Left renal cortex interstitium (tissue), 4 donors: ENCODE measurements around the gene KCNQ1. TPM values are rescaled to one million over a fixed set of nuclear protein-coding genes. Genes with fewer than 3 reads are reported as not detected.
A peak's percentile ranks its signal among the peaks of the same experiment; 100 is the strongest.

ENCODE experiments used
- DNase-seq, 4 donors: peaks; one replicate each; pipeline ENCODE4 v3.0.0-alpha.2; 2013; ENCODE audit warnings: low read depth in 4 of 4, low spot score in 2 of 4, missing footprints in 1 of 4
- polyA plus RNA-seq, 4 donors: library from polyadenylated mRNA; unstranded; fragments of 120-200 nt; gene quantifications; one replicate each; pipeline ENCODE4 v1.2.1, GENCODE V29; 2013; ENCODE audit not compliant: insufficient read length in 4 of 4

KCNQ1 gene
- polyA plus RNA-seq, 4 donors = 10.4 to 14.8 (median 13.1) TPM

- no peak for DNase-seq
Observed at GRCh38 chr11:2531277-2531986, 86.6 kb downstream of the KCNQ1 start.

- DNase-seq = no peak
Observed at GRCh38 chr11:2531987-2532703, 87.3 kb downstream of the KCNQ1 start.

DNA sequence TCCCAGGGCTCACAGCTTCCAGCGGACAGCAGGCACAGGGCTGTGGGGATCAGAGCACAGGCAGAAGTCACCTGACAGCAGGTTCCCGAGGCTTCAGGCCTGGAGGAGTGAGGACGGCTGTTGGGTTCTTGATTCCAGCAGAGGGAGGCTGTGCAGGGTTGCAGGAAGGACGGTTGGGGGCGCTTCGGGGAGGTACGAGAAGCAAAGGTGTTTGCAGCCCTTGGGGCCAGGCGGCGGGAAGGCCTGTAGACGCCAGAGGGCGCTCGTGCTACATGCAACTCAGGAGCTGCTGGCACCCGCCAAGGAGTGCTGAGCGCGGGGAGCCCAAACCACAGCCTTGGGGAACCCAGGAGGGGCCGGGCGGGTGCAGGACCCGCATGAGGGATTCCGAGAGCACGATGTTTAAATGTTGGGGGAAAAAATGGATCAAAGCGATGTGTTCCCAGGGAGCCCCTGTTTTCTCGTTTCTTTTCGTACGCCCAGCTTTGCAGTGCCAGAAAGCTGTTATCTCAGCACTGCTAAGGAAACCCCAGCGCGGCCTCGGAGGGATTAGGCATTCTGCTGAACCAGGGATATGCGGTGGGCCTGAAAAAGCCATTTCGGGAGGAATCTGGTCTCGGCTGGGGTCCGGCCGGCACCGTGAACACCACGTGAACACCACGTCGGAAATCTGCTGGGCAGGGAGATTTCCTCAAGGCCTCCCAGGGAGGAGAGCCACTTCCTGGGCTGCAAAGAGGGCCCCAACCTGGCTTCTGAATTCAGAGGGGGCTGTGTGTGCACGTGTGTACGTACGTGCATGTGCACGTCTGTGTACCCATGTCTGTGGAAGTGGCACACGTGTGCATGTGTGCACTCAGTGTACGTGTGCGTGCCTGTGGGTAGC, 88.1 kb downstream of the KCNQ1 start:
- DNase-seq = peak; percentile 77 to 83 (median 80)

DNA sequence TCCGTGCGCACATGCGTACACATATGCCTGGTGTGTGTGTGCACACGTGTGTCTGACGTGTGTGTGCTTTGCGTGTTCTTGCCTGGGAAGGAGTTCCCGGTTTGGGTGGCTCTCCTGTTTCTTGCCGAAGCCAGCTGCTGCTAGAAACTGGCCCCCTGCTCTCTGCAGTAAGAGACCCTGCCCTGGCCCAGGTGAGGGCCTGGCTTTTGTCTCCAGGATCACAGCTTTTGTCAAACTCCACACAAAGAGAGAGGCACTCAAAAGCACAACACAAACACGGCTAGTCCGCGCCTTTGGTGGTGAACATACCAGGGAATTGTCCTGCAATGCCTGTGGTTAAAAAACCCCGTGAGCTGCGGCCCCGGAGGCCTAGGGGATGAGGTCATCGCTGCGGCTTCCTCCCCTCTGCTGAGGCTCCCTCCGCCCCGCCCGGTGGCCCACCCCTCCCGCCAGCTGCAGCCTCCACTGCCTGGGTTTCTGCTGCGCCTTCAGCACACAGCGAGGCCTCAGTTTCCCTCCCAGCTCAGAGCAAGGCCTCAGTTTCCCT, 88.9 kb downstream of the KCNQ1 start:
- DNase-seq = peak in 1 of 4 donors; percentile 62

DNA sequence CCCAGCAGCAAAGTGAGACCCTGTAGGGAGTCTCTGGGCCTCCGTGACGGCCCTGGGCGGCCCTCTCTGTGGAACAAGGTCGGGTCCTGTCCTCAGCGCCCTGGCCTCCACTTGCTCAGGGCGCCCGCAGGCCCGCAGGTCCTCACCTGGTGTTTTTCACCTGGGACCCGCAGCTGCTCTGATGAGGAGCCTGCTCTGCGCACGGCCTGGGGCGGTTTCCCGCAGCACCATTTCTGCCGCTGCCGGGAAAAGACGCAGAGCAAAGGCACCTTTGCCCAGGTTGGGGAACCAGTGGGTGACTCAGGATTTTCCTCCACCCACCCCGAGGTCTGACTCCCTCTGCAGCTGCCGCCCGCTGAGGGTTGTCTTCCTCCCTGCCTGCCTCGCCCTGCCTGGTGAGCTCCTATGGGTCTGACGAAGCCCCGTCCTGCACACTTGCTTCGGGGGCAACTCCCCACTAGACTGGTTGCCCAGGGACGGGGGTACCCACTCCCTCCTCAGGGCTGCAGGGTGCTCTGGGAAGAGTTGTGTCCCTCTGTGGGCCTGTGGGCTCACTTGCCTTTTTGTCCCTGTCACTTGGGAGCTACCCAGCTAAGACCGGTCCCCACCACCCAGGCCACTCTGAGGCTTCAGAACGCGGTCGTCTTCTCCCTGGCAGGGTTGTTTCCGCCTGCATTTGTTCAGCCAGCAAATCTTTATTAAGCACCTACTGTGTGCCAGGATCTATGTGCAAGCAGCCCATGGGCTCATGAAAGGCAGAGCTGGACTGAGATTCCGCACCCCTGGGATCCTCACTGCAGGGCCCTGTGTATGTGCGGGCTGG, 89.5 kb downstream of the KCNQ1 start:
- no peak for DNase-seq

GRCh38 chr11:2534957-2535672, 90.3 kb downstream of the KCNQ1 start:
- DNase-seq = no peak

- DNase-seq = no peak
Observed at GRCh38 chr11:2535673-2536439, 91.0 kb downstream of the KCNQ1 start.

DNA sequence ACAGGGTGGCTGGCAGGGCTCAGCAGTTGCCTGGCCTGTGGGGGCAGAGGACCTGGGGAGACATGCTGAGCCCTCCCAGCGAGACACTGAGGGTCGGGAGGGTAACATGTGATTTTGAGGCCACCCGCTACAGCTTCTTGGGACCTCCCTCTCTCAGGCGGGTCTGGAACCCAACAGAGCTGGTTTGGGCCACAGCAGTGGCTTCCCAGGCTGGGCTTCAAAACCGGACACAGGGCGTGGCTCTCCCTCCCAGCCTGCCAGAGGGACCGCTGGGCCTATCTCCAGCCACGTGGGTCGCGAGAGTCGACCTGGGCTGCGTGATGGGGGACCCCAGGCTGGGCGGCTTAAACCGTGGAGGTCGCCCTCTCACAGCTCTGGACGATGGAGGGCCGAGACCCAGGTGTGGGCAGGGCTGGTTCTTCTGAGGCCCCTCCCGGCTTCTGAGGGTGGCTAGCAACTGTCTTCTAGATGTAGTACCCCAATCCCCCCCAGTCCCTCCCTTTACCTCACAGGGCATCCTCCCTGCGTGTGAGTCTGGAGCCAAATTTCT, 91.7 kb downstream of the KCNQ1 start:
- DNase-seq = no peak

DNA sequence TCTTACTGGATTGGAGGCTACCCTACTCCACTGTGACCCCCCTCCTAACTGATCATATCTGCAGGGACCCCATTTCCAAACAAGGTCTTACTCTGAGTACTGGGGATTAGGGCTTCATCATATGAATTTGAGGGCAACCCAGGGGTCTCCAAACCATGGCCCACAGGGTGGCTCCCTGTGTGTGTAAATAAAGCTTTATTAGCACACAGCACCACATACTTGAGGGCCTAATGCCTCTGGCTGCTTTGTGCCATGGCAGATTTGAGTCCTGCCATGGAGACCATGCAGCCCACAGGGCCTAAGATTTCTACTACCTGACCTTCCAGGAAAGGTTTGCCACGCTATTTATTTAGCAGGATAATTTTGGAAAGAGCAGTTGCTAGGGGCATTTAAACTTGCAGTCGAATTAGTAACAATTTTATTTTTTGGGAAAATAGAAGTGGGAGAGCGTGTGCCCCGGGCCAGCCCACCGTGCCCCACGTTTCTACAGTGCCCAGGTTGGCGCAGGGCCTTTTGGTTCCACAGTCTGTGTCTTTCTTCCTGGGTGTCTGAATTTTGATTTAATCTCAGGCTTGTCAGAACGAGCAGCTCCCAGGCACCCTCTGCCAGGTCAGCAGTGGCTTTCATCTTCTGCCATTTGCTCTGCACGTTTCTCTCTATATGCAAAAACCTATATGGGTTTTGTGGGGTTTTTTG, 92.3 kb downstream of the KCNQ1 start:
- no peak for DNase-seq

DNA sequence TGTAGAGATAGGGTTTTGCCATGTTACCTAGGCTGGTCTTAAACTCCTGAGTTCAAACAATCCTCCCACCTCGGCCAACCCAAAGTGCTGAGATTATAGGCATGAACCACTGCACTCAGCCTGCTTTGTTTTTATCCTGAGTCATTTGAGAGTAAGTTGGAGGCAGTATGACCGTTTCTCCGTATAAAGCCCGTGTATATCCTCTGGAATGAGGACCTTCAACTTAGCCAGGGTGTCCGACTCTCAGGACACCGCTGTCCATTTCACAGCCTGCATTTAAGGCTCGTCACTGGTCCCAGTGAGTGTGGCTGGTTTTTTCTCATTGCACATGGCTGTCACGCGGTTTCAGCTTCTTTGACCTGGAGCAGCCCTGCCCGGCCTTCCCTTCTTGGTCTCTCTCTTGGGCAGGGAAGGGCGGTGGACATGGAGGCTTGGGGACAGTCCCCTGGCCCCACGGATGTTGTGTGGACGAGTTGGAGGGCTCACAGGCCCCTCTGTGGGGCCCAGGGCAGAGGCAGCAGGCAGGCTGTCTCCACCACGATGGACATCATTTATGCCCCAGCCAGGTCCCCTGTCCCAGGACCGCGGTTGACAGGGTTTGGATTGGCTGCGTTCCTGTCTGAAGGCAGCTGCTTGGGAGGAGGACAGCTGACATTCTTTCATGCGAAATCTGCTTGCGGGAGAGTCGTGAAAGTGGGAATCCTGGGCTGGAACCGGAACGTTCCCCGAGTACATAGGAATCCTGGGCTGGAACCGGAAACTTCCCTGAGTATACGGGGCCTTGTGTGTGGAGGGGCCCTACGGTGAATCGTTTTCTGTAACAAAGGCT, 93.3 kb downstream of the KCNQ1 start:
- no peak for DNase-seq

- DNase-seq = no peak
Observed at GRCh38 chr11:2538951-2539350, 94.1 kb downstream of the KCNQ1 start.

DNA sequence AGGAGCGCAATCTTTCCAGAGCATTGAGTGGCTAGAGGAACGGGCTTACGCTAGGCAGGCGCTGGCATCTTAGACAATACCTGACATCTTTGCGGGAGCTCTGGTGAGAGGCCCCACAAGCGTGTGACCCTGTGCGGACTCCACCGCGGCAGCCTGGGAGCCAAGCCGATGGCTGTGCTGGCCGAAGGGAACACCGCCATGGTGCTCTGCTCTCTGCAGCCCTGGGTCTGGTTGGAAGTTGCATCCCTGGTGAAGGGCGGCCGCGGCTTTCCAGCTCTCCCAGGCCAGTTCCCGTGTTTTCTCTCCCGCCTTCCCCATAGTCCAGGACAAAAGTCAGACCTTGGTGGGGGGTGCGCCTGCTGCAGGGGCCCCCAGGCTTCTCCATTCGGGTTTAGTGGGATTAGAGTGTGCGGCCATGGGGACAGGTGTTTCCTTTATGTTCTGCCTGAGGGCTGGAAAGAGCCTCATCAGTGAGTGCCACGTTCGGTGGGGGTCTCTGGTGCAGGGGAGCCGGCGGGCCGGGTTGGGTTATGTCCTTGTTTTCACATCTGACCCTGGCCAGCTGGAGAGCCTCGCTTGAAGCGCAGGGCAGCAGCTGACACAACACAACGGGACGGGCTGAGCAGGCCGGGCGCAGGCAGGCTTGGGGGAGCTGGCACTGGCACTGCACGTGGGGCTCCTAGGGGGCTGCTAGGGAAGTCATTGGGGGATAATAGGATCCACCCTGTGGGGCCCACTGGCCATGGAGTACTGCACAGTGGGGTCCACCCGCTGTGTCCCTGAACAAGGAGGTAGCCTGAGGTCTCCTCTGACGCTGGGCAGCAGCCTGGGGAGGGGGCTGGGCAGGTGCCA, 94.8 kb downstream of the KCNQ1 start:
- DNase-seq = no peak

- no peak for DNase-seq
Observed at GRCh38 chr11:2540223-2540991, 95.6 kb downstream of the KCNQ1 start.

DNA sequence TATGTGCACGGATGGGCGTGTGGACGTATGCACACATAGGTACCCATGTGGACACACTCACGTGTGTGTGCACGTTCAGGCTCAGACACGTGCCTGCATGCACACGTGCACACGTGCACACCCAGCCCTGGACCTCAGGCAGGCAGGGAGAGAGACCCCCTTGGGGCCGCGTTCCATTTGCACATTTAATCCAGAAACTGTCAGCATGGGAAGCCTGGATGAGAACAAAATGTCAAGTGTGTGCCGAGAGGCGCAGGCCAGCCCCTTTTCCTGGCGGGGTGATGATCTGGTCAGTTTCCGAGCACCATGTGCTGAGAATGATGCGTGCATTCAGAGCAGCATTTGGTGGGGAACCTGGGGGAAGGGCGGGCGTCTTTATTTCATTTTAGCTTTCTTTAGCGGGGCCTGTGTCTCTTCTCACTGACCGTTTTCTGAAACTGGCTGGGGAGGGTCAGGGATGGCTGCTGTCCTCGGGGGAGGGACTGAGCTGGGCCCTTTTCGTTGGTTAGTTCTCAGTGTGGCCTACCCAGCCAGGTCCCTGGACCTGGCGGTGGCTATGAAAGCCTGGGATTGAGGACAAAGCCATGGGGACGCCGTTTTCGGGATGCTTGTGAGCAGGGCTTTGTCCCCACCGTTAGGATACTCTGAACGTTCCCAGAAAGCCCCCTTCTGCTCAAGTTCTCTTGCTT, 96.3 kb downstream of the KCNQ1 start:
- no peak for DNase-seq

- no peak for DNase-seq
Observed at GRCh38 chr11:2541881-2542361, 97.1 kb downstream of the KCNQ1 start.
